Measurements from ENCODE around the gene ZNF471.

The ZNF471 gene

GRCh38 chr19:56507446-56508289, at the start of gene ZNF471:
Gene ZNF471, plus strand, starts transcription at chr19:56507855. Its CDS starts 3,717 bp downstream, at chr19:56511572.
- DNase-seq (ENCODE audit: extremely low read depth, low read depth): peak; percentile 96
- TF ChIP-seq CTCF (IDR thresholded peaks at IDR 0.05; ENCODE audit: low read depth, low read length): no peak

GRCh38 chr19:56474308-56474707, 33.3 kb upstream of the ZNF471 start:
- no peak for TF ChIP-seq CTCF (IDR thresholded peaks at IDR 0.05; ENCODE audit: low read depth, low read length)
- no peak for DNase-seq (ENCODE audit: extremely low read depth, low read depth)

- TF ChIP-seq CTCF (IDR thresholded peaks at IDR 0.05; ENCODE audit: low read depth, low read length): no peak
- no peak for DNase-seq (ENCODE audit: extremely low read depth, low read depth)
Observed at GRCh38 chr19:56476093-56476492, 31.6 kb upstream of the ZNF471 start.

GRCh38 chr19:56476651-56477428, 30.8 kb upstream of the ZNF471 start, which contains the start of gene ZNF667:
Gene ZNF667, minus strand, starts transcription at chr19:56477345. Its CDS starts 14,975 bp downstream, at chr19:56462370.
- TF ChIP-seq CTCF (IDR thresholded peaks at IDR 0.05; ENCODE audit: low read depth, low read length): no peak
- no peak for DNase-seq (ENCODE audit: extremely low read depth, low read depth)

GRCh38 chr19:56477429-56478338, 30.0 kb upstream of the ZNF471 start:
- TF ChIP-seq CTCF (IDR thresholded peaks at IDR 0.05; ENCODE audit: low read depth, low read length): no peak
- peak; percentile 71 for DNase-seq (ENCODE audit: extremely low read depth, low read depth)

- DNase-seq (ENCODE audit: extremely low read depth, low read depth): no peak
Observed at GRCh38 chr19:56491399-56491798, 16.3 kb upstream of the ZNF471 start.

More at GRCh38 chr19:56491399-56491798, 16.3 kb upstream of the ZNF471 start:
- TF ChIP-seq CTCF (IDR thresholded peaks at IDR 0.05; ENCODE audit: low read depth, low read length): no peak

All from AG09319 (cell line).